HCEC 1CT (cell line): ENCODE data around the gene SYNGR3.
"Not testable (repeated sequence)": the region's sequence is repeated elsewhere in the genome, so short reads cannot be mapped to it uniquely, and the experiment has no call there.

Experiments
- DNase-seq: peaks from one replicate; pipeline ENCODE4 v3.0.0-alpha.2; 2017

SYNGR3 gene, protein sequence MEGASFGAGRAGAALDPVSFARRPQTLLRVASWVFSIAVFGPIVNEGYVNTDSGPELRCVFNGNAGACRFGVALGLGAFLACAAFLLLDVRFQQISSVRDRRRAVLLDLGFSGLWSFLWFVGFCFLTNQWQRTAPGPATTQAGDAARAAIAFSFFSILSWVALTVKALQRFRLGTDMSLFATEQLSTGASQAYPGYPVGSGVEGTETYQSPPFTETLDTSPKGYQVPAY

DNA sequence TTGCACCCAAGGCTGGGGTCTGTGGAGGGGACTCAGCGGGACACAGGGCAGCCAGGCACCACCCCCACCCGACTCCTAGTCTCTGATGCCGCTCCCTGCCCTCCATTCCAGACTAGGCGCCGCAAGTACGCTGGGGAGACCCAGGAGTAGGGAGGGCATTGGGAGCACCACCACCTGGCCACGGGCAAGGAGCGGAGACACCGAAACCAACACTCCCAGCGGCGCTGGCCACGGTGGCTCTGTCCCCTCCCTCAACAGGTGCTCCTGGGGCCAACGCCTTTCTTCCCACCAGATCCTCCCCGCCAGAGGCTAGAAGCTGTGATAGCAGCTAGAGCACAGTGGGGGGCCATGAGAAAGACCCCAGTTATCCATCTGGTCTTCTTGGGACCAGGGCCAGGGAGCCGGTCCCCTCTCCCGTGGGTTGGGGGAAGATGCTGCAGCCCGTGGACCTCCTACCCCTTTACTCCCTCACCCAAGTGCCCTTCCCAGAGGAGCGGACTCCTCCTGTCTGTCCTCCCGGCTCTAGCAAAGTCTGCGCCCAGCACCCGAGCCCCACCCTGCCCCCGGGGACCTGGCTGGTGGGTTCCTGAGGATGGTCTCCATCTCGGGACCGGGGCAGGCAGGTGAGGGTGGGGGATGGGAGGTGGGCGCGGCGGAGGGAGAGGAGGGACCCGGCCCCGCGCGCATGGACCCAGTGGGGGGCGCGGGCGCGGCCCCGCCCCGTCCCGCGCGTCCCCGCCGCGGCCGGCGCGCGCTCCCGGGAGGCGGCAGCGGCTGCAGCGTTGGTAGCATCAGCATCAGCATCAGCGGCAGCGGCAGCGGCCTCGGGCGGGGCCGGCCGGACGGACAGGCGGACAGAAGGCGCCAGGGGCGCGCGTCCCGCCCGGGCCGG is at the start of gene SYNGR3:
Gene SYNGR3 (plus strand): TSS at position 762 of the 892 bp plus-strand sequence. CDS start 133 bp downstream, outside the sequence.
- no peak for DNase-seq

DNA sequence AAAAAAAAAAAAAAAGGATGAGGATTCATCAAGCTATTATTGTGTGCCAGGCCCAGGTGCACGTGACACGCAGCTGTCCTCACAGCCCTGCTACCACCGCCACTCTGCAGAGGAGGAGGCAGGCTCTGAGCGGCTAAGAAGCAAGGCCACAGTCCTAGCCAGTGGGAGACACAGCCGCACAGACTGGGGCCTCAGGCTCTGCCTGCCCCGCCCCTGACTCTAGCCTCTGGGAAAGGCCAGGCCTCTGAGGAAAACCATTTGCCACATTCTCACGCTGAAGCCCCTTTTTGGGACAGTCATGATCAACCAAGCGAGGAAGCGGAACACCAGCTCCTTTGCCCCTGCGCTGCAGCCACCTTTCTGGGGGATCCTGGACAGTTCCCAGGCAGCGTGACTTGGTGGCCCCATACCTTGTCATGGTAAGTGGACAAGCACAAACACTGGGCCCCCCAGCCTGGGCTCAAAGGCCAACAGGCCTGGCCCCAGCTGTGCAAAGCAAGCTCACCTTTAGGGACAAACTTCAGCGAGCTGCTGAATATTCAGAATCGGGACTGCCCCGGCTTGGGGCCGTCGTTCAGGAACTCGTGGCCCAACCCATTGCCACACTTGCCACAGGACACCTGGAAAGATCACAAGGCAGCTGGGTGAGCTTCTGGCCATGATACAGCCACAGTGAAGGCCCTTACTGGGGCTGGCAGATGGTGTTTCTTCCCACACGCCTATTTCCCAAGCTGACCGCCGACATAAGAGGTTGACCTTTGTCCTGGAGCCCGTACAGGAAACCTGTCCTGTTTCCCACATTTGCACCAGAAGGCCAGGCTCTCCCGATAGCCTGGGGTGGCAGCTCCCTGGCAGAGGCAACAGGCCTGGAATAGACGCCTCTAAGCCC is 49.3 kb upstream of the SYNGR3 start:
- no peak for DNase-seq

DNA sequence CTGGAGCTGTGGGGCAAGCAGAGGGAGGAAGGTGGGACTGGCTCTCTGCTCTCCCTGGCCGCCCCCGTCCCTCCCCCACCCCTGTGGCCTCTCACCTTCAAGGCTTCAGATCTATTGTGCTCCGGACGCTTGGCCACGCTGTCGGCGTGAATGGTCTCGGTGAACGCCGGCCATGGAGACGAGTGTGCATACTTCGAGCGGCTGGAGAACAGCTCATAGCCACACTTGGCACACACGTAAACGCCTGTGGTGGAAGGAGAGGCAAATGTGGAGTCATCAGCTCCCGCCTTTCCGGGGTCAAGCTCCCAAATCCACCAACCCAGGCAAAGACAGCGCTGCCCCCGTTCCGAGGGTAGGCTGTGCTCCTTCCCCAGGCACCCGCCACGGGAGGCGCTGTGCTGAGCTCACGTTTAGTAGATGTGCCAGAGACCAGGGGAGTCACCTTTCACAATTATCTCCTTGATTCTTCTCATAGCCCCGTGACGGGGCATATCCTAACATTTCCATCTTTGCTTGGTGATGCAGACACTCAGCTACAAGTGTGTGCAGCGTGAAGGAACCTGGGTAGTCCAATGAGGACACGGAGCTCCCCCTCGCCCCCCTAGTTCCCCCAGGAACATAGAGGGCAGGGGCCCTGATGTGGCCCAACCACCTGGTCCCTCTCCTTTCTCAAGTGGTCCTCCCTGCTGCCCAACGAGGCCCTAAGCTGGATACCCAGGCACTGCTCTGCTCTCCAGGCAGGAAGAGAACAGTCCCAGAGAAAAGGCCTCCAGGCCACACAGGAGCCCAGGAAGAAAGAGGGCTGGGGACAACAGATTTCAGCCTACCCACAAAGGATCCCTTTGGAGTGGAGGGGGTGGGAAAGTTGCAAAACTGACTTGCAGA is 48.4 kb upstream of the SYNGR3 start:
- DNase-seq = no peak

DNA sequence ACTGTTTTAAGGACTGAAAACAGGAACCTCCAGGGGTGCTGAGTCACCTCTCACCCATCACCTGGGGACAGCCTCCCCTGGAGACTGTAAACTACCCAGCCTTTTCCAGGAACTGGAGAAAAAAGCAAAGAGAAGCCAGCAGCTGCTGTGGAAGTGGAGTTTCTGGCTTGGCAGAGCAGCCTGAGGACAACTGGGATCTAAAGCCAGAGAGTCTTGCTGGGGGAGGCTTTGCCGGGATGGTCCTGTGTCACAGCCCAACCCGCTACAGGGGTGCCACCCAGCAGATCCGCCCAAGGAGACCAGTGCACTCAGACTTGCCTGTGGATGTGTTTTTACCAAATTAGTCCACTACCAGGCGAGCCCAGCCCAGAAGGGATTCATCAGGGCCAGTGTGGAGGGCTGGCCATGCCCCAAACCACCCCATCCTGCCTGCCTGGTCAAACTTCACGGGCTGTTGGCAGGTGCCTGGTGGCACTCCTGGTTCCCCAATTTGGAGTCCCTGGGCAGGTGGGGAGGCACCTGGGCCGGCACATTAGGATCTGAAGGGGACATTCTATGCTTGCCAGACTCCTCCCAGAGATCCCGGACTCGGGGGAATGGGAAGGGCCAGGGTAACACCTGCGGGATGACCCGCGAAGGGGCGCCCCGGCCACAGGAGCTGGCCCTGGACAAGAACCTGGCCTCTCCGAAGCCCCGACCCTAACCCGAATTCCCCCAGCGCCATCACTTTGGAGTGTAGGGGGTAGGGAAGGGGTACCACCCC is 47.5 kb upstream of the SYNGR3 start:
- no peak for DNase-seq

DNA sequence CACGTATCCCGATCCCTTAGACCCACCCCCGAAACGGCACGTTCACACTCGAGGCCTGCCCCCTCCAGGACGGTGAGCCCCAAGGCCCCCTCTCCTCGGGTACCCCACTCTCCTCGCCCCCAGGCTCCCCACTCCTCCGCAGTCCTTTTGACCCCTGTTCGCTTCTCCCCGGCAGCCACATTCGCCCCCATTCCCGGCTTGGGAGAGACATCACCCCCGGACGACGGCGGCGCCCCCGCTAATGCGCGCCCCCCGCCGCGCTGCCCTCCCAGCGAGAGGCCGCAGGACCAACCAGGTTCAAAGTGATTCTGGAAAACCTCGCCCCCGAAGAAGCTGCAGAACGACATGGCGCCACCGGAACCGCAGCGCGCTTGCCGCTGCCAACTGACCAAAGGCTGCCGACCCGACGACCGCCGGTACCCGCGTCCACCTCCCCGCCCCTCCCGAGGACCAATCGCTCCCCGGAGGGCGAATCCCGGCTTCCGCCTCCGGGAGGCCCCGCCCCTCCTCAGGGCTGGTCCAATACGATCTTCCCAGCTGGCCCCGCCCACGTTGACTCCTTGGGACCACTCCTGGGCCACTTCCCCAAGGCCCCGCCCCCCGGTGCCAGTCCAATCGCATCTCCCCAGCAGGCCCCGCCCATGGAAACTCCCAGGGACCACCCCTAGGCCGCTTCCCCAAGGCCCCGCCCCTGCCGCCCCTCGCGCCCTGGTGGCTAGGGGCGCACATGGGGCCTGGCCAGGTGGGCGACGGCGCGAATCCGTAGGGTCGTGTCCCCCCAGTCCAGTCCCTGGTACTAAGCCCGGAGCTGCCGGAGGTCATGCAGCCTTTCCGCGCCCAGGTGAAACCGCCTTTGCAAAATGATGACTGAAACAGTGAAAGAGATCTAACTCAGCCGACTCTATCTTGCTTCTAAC is 46.7 kb upstream of the SYNGR3 start, which contains the start of gene MSRB1:
Gene MSRB1 (minus strand): TSS at position 390 of the 917 bp plus-strand sequence. CDS start 43 bp downstream, at position 347.
- peak; percentile 95 for DNase-seq

DNA sequence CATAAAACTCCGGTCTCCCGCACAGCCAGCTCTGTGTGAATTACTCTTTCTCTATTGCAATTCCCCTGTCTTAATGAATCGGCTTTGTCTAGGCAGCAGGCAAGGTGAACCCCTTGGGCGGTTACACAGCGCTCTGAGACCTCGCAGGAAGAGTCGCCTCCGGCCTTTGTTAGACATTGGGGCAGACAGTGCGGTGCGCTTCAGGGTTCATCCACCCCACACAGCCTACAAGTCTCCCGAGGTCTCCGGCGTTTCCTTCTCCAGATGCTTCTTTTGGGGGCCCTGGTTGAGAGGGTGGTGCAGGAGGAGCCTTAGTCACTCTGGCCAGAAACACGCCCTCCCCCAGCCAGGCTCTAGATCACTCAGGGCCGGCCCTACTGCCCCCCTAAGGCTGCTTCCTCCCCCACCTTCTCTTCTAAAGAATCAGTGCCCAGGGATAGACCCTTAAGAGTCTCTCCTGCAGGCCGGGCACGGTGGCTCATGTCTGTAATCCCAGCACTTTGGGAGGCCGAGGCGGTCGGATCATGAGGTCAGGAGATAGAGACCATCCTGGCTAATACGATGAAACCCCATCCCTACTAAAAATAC is 45.1 kb upstream of the SYNGR3 start:
- DNase-seq = no peak

DNA sequence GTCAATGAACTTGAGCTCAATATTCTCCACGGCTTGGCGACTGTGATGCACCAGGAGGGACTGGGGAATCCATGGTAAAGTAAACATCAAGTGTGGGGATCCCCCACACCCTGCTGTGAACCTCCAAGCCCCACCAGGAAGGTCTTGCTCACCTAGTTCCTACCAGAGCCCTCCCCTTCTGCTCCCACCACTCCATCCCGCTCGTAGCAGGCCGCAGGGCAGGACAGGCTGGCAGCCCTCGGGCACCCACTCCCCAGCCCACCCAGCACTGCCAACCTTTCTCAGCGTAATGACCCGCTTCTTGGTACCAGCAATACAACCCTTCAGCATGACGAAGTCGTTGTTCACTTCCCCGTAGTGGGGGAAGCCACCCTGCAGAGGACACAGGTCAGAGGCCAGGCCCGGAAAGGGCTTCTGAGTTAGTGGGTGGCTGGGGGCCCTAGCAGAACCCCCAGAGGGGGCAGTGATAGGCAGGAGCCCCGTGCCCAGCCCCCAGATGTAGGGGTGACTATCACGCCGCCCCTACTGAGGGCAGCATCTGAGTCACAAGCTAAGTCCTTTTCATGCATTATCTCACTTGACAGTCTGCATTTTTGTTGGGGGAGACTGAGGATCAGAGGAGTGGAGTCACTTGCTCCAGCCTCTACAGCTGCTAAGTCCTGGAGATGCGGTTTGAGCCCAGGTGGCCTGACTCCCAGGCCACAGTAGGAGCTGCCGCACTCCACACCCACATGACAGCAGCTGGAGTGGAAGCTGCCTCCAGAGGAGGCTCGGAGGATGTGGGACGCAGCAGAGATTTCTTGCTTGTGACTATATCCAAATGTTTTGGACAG is 44.0 kb upstream of the SYNGR3 start:
- DNase-seq = no peak

DNA sequence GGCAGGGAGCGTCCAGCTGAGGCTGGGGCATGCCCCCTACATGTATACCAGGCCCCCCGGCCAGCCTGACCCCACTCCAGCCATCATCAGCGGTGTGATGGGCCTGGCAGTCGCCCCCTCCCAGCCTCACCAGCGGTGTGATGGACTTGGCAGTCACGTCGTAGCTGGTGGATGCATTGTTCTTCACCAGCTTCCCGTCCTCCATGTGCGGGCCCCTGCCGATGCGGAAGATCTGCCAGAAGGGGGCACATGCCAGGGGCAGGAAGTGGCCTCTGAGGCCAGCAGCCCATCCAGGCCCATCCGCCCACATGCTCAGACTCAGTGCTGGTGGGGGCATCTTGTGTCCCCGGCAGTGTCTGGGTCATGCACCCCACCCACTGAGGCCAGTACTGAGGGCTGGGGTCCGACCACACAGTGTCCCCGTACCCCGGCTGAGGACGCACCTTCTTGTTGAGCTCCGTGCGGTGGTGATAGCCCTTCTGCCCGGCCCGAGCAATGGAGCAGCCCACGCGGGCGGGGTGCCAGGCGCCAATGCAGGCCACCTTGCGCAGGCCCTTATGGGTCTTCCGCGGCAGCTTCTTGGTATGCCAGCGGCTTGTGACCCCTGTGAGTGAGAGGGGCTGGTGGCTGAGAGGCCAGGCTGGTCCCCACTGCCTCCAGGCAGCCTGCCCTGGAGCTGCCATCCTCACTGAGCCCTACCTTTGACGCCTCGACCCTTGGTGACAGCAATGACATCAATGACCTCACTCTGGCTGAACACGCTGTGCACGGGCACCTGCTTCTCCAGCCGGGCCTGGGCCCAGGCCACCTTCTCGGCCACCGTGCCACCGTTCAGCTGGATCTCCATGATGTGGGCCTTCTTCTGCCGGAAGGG is 43.0 kb upstream of the SYNGR3 start:
- DNase-seq = no peak

DNA sequence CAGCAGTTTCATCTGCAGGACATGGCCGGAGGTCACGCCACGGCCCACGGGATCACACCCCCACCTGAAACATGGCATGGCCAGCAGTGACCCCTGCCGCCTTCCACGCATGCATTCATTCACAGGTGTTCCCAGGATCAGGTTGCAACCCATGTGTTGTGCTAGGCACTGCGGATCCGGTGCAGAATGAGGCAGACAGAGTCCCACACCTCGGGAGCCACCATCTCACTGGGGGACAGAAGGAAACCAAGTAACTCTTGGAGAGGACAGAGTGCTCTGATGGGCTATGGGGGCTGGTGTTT is 42.5 kb upstream of the SYNGR3 start:
- no peak for DNase-seq

DNA sequence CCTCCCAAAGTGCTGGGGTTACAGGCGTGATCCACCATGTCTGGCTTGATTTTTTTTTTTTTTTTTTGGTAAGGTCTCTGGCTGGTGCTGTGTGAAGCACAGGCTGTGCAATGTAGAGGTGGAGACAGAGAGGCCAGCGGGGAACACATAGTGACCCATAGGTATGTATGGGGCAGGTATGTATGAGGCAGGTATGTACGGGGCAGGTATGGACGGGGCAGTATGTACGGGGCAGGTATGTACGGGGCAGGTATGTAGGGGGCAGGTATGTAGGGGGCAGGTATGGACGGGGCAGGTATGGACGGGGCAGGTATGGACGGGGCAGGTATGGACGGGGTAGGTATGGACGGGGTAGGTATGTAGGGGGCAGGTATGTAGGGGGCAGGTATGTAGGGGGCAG is 40.3 kb upstream of the SYNGR3 start:
- no peak for DNase-seq

DNA sequence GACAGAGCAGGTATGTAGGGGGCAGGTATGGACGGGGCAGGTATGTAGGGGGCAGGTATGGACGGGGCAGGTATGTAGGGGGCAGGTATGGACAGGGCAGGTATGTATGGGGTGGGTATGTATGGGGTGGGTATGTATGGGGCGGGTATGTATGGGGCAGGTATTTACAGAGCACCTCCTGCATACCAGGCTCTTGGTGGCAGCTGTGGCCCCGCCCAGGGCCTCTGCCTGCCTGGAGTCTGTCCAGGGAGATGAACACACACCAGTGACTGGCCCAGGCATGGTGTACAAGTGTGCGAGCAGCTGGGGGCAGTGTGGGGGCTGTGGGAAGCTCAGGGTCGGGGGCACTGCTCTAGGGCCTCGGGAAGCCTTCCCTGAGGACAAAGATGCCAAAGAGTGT is 39.7 kb upstream of the SYNGR3 start:
- DNase-seq = no peak

DNA sequence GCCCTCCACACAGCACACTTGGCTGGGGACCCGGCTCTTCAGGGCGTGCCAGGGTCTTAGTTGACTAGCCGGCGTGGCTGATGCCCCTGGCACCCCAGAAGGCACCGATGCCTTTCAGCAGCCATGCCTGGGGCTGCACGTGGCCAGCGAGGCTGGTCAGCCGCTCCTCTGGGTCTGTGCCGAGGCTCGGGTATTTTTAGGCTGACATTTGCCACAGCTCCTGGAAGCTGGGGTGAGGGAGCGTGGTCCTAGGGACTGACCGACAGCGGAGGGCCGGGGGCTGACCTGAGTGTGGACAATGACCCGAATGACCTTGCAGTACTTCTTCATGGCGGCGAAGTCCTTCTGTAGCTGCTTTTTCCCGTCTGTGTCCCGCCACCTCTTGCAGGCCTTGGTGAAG is 39.2 kb upstream of the SYNGR3 start:
- no peak for DNase-seq

DNA sequence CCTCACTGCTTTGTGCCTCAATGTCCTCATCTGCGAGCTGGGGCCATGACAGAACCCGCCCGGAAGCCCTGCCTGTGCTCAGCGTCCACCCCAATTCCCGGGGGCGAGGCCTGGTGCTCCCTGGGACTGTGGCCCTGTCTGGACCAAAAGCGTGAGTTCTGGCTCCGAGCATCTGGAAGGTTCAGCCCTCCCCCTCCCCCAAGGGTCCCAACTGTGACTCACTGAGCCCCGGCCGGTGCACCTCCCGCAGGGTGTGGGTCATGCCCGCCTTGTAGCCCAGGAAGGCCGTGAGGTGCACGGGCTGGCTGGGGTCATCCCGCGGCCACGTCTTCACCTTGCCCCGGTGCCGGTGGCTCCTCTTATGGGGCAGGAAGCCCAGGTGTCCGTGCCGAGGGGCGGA is 36.0 kb upstream of the SYNGR3 start:
- DNase-seq = no peak

DNA sequence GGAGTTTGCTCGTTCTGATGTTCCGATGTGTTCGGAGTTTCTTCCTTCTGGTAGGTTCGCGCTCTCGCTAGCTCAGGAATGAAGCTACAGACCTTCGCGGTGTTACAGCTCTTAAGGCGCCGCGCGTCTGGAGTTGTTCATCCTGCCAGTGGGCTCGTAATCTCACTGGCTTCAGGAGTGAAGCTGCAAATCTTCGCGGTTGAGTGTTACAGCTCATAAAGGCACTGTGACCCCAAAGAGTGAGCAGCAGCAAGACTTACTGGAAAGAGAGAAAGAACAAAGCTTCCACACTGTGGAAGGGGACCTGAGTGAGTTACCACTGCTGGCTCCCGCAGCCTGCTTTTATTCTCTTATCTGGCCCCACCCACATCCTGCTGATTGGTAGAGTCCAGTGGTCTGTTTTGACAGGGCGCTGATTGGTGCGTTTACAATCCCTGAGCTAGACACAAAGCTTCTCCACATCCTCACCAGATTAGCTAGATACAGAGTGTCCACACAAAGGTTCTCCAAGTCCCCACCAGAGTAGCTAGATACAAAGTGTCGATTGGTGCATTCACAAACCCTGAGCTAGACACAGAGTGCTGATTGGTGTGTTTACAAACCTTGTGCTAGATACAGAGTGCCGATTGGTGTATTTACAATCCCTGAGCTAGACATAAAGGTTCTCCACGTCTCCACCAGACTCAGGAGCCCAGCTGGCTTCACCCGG is 32.2 kb upstream of the SYNGR3 start:
- not testable (repeated sequence) for DNase-seq

DNA sequence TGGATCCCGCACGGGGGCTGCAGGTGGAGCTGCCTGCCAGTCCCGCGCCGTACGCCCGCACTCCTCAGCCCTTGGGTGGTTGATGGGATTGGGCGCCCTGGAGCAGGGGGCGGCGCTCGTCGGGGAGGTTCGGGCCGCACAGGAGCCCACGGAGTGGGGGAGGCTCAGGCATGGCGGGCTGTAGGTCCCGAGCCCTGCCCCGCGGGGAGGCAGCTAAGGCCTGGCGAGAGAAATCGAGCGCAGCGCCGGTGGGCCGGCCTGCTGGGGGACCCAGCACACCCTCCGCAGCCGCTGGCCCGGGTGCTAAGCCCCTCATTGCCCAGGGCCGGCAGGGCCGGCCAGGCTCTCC is 31.7 kb upstream of the SYNGR3 start:
- not testable (repeated sequence) for DNase-seq

DNA sequence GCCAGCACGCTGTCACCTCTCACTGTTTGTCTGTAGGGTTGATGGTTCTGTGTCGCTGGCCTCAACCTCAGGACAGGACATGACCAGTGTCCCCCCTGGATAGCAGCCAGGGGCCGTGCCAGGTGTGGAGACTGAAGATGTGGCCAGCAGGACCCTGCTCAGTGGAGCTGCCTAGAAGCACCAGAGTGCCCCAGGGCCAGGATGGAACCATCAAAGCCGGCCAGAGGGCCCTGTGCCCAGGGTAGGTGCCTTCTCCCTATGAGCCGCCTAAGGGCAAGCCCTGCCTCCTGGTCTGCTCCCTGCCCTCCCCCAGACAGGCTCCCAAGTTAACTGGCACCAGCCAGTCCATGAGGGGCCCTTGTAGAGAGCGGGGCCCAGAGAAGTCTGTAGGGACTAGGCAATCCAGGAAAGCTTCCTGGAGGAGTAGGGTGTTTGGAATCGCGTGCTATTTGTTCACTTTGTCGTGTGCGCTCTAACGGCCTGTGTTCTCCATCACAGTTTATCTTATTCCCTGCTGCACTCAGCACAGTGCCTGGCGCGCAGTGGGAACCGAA is 31.0 kb upstream of the SYNGR3 start:
- DNase-seq = no peak
